Stimulated activated naive CD4-positive, alpha-beta T cell (primary cell): ENCODE results near the gene C1orf146.
"Not testable (repeated sequence)": the region's sequence is repeated elsewhere in the genome, so short reads cannot be mapped to it uniquely, and the experiment has no call there.

Experiments used
- DNase-seq, 6 experiments: peaks; one replicate each; lab custom pipeline; 2025; lab: John Stamatoyannopoulos, UW

C1orf146 gene

GRCh38 chr1:92274939-92275338 is 57.2 kb downstream of the C1orf146 start:
- no peak for DNase-seq

DNA sequence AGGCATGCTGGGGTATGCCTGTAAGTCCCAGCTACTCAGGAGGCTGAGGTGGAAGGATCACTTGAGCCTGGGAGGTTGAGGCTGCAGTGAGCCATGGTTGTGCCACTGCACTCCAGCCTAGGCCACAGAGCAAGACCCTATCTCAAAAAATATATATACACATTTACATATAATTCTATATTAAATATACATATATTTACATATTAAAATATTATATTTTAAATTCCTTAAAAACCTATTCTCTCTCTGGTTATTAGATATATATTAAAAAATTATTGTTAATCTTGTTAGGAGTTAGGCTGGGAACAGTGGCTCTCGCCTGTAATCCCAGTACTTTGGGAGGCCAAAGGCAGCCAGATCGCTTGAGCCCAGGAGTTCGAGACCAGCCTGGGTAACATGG is 58.4 kb downstream of the C1orf146 start:
- DNase-seq, result no peak

DNA sequence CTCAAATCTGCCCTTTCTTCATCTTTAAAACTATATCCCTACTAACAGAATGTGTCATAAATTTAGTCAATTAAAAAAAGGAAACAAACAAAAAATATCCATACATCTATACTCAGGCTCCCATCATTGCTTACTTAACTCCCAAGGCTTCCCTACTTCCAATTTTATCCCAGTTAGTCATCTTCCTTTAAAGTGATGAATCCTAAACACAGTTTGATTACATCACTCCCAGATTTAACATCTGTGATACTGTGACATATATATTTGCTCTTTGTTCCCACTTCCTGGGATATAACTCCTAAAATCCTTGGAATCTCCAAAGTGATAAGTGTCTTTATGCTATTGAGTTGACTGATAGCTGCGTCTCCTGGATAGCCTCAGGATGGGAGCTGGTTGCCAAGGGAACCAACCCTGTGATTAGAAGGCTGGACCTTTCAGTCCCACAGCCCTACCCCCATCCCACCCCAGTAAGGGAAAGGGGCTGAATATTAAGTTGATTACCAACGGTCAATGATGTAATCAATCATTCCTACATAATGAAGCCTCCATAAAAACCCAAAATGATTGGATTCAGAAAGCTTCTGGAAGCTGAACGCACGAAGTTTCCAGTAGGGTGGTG is 59.5 kb downstream of the C1orf146 start:
- DNase-seq, result no peak

DNA sequence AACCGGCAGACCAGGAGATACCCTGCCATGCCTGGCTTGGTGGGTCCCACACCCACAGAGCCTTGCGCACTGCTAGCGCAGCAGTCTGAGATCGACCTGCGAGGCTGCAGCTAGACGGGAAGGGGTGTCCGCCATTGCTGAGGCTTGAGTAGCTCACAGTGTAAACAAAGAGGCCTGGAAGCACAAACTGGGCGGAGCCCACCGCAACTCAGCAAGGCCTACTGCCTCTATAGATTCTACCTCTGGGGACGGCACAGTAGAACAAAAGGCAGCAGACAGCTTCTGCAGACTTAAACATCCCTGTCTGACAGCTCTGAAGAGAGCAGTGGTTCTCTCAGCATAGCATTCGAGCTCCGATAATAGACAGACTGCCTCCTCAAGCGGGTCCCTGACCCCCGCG is 62.1 kb downstream of the C1orf146 start:
- not testable (repeated sequence) for DNase-seq

DNA sequence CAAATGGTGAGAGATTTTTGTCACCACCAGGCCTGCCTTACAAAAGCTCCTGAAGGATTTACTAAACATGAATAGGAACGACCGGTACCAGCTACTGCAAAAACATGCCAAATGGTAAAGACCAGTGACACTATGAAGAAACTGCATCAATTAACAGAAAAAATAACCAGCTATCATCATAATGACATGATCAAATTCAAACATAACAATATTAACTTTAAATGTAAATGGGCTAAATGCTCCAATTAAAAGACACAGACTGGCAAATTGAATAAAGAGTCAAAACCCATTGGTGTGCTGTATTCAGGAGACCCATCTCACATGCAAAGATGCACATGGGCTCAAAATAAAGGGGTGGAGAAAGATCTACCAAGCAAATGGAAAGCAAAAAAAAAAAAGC is 63.7 kb downstream of the C1orf146 start:
- DNase-seq, result not testable (repeated sequence)

GRCh38 chr1:92291372-92291999 is 73.8 kb downstream of the C1orf146 start:
- DNase-seq, result peak in 2 of 6 experiments; percentile 29 to 37
